Measurements from ENCODE around the gene BPIFB3.

- TF ChIP-seq CTCF (IDR thresholded peaks at IDR 0.05) (no peak), POLR2A (IDR thresholded peaks at IDR 0.05) (no peak)
Observed at GRCh38 chr20:33032555-33032954, 21.1 kb upstream of the BPIFB3 start.

Data from thyroid gland (tissue), 4 donors.